Activated CD8-positive, alpha-beta memory T cell treated with anti-CD3 and anti-CD28 coated beads, Interleukin-2, amount 50 U/mL, for 4 hours (primary cell): ENCODE results near the gene SLC1A5.

Experiments
- DNase-seq: peaks from one replicate; pipeline ENCODE4 v3.0.0-alpha.2; 2020

Gene SLC1A5

DNA sequence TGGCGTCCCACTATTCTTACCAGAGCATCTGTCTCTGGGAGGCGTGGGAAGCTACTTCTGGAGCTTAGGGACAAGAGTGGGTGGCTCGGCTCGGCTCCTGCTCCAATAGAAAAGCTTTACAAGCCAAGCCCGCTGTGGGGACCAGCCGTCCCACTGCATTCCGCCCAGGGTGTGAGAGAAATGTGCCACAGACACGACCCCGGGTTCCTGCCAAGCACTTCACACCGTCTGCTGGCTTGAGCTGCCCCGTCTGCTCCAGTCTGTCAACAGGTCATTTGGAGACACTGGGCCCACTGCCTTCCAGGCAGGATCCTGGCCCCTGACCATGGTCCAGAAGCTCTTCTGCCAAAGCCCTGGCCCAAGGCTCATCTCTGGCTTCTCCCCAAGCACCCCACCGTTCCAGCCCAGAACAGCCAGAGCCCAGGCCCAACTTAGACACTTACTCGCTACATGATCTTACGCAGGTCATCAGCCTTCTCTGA is 49.1 kb downstream of the SLC1A5 start:
- DNase-seq = no peak

DNA sequence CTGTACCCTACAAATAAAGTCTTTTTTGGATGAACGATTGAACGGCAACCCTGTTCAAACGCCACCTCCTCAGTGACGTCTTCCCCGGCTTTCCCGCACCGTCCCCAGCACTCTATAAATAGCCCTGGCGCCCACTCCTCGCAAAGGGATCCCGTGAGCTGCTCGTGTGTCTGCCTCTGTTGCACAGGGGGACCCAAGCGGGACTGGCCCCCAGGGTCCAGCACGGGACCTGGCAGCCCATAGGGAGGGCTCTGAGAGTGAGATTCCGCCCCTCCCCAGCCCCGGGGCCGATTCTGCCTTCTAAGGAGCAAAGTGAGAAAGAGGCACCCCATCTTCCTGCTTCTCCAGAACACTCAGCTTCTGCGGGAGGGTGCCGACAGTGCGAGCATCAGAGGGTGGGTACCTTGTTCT is 50.6 kb downstream of the SLC1A5 start:
- no peak for DNase-seq

GRCh38 chr19:46737298-46737654 is 51.1 kb downstream of the SLC1A5 start:
- no peak for DNase-seq

- no peak for DNase-seq
Measured at GRCh38 chr19:46736531-46737297, 51.7 kb downstream of the SLC1A5 start.

DNA sequence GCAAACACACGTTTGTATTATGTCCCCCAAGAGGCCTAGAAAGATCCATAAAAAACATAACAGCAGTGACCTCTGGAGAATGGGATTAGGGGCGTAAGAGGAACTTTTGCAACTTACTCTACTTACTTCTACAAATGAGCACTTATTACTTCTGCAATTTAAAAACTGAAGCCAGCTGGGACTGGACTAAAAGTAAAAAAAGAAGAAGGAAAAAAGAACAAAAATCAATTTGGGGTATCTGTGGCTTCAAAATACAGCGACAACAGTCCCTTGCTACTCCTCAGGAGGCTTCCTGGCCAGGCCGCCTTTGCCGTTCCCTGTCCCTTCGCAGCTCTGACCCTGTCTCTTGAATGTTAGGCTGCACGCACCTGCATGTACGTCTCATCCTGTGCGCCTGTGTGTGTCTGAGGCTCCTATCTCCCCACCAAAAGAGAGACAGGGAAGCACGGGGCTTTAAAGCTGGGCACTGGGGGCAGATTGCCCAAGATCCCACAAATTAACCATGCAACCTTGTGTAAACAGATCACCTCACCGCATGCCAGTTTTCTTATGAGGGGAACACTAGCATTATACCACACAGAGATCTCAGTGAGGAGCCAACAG is 54.6 kb downstream of the SLC1A5 start:
- no peak for DNase-seq

- no peak for DNase-seq
Measured at GRCh38 chr19:46732966-46733689, 55.3 kb downstream of the SLC1A5 start.

GRCh38 chr19:46732172-46732938 is 56.0 kb downstream of the SLC1A5 start:
- no peak for DNase-seq

DNA sequence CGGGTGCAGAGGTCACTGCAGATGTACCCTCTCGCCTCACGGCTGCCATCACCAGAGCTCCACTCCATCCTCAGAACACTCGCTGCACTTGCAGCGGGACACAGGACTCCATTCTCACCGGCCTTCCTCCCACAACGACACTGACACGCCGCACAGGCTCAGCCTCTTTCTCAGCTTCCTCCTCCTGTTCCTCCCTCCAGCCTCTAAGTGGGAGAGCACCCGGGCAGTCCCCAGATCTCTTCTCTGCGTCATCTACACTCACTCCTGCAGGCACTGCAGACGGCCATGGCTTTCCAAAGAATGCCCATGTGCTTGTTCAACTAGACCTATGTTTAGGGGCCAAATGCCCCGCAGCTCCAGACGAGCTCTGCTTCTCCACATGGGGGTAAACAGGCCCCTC is 56.8 kb downstream of the SLC1A5 start:
- DNase-seq = no peak

- no peak for DNase-seq
Measured at GRCh38 chr19:46731007-46731501, 57.3 kb downstream of the SLC1A5 start.

- no peak for DNase-seq
Measured at GRCh38 chr19:46730595-46730994, 57.8 kb downstream of the SLC1A5 start.

- DNase-seq = no peak
Measured at GRCh38 chr19:46730187-46730586, 58.2 kb downstream of the SLC1A5 start.

- no peak for DNase-seq
Measured at GRCh38 chr19:46729696-46730095, 58.7 kb downstream of the SLC1A5 start.

DNA sequence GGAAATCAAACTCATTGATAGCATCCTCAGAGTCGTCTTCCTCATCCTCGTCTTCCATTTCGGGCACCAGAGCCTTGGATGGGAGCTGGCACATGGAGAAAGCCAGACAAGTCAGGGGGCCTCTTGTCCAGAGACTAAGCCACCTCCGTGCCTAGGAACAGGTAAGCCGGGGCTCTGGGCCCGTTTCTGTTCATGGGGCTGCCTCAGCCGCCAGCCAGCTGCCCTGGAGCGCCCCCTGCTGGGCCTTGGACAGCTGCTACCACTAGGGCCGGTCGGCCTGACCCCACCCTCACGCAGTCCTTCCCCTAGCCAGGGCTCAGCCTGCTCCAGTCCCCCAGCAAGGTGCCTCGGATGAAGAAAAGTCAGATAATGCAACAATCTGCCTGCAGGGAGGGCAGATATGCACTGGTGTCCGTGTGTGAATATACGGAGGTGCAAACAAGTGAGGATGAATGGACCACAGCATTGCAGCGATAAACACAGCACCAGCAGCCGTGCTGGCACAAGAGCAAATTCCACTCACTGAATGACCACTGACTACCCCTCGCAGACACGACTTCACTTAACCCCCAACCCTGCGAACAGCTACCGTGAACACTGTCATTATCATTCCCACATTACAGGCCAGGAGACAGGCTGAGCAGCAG is 59.6 kb downstream of the SLC1A5 start:
- DNase-seq = peak; percentile 86

DNA sequence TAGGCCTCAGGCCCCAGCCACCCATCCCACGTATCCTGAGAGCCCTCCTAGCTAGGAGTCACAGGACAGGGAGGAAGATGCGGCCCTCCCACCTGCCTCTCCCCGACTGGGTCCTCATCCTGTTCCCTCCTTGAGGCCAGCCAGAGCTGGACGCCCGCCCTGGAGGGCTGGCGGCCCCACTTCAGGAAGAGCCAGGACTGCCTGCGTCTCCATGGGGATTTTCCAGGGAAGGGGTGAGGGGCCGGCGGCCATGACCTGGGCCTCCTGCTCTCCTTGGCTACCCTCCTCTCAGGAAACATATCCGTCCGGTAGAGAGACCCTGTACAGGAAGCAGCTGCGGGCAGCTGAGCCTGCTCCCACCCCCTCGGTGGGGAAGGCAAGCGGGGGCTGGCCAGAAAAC is 60.2 kb downstream of the SLC1A5 start:
- no peak for DNase-seq

DNA sequence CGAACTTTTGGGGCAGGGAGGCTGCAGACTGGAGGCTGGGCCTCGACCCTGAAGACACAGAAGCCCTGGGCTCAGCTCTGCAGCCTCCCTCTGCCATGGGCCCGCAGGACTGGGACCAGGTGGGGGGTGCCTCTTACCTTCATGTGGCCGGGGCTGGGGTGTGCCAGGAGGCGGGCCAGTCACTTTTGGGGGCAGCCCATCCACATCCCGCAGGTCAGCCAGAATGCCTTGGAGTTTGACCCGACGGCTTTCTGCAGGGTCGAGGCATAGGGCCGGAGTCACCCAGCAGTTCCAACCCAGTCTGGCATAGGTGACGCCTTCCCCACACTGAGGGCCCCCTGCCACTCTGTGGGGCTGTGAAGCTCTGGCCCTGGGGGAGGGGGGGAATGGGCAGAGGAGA is 60.6 kb downstream of the SLC1A5 start:
- DNase-seq = no peak

GRCh38 chr19:46726971-46727501 is 61.4 kb downstream of the SLC1A5 start:
- no peak for DNase-seq

DNA sequence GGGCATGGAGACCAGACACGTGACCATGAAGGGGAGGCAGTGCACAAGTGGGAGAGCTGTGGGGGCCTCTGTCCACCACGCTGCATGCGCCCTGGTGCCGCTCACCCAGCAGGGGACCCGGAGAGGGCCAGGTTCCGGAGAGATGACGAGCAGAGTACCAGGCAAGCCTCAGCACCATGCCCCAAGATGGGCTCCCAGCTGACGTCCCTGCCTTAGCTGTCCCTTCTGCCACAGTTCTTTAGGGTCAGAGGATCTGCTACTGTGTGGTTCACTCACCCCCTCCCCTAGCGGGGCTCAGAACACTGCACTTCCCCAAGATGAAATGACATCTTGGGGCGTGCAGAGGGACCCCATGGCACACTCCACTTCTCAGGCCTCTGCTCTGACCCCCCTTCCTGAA is 61.8 kb downstream of the SLC1A5 start:
- no peak for DNase-seq

- no peak for DNase-seq
Measured at GRCh38 chr19:46725859-46726393, 62.5 kb downstream of the SLC1A5 start.

DNA sequence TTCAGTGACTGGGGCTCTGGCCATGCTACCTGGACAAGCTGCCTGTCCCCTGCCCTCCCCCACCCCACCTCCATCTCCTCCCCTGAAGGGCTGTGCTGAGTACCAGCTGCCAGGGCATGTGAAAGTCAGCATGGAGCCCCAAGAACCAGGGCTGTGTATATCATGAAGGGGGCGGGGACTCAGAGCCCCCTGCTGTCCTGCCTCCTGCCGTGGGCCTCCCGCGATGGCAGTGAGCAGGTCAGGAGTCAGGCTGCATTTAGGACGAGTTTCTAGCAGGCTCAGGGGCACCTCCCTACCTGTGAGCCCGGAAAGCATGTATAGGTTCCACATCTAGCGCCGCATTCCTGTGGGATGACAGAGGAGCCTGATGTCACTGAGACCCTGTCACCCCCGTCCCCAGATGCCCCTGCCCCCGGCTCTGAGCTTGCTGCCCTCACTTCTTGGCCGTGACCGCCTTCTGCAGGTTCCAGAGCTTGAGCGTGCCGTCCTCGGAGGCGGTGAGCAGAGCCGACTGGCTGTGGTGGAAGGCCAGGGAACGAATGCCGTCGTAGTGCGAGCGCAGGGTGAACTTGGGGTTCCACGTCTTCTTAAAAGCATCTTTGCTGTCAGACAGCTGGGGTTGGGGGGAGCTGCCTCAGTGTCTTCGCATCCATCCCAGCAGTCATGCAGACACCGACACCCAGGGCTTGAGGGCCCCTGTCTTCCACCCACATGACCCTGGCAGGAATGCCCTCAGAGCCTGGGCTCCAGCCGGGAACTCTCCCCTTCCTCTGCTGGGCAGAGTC is 63.2 kb downstream of the SLC1A5 start:
- no peak for DNase-seq
